Endothelial cell (in vitro differentiated cells): ENCODE data around the gene OR2Y1. TPM values are rescaled to one million over a fixed set of nuclear protein-coding genes. Genes with fewer than 3 reads are reported as not detected.
"Not testable (repeated sequence)": the region's sequence is repeated elsewhere in the genome, so short reads cannot be mapped to it uniquely, and the experiment has no call there.

ENCODE experiments used
- DNase-seq: peaks from one replicate; pipeline ENCODE4 v3.0.0; 2021; ENCODE audit warnings: low spot score
- H3K27ac Mint-ChIP-seq: one replicate; pipeline ENCODE4 v1.8.0; 2021; ENCODE audit warnings: mixed read lengths, inconsistent platforms; ENCODE audit not compliant: unreplicated experiment
- H3K27me3 Mint-ChIP-seq: one replicate; pipeline ENCODE4 v1.8.0; 2021; ENCODE audit warnings: mild to moderate bottlenecking, moderate library complexity, mixed read lengths, inconsistent platforms; ENCODE audit not compliant: unreplicated experiment
- H3K36me3 Mint-ChIP-seq: one replicate; pipeline ENCODE4 v1.8.0; 2021; ENCODE audit warnings: mild to moderate bottlenecking, low read depth, mixed read lengths, inconsistent platforms; ENCODE audit not compliant: unreplicated experiment
- H3K4me1 Mint-ChIP-seq: one replicate; pipeline ENCODE4 v1.8.0; 2021; ENCODE audit warnings: mild to moderate bottlenecking, mixed read lengths, inconsistent platforms; ENCODE audit not compliant: unreplicated experiment
- H3K4me3 Mint-ChIP-seq: one replicate; pipeline ENCODE4 v1.8.0; 2021; ENCODE audit warnings: mild to moderate bottlenecking, mixed read lengths, inconsistent platforms; ENCODE audit not compliant: unreplicated experiment
- H3K9me3 Mint-ChIP-seq: one replicate; pipeline ENCODE4 v1.8.0; 2021; ENCODE audit warnings: mixed read lengths, inconsistent platforms; ENCODE audit not compliant: unreplicated experiment
- CTCF ChIP-seq: fragments of 200-600 bp; sonication (generic); IDR thresholded peaks from one replicate; pipeline ENCODE4 v1.5.0; 2021; ENCODE audit warnings: antibody characterized with exemption; ENCODE audit not compliant: unreplicated experiment
- long read RNA-seq: library from polyadenylated mRNA; unstranded; transcript quantifications from one replicate; pipeline ENCODE4 v2.0.0, GENCODE V29; 2020; ENCODE audit not compliant: unreplicated experiment
- total RNA-seq: library from RNA; stranded (reverse); fragmentation: NEBNext Ultra II Directional; extraction: Animal tissue kit (Norgen Biotek cat#: 25700); gene quantifications from one replicate; pipeline ENCODE4 v1.2.1, GENCODE V29; 2021; ENCODE audit not compliant: unreplicated experiment

OR2Y1 gene, protein sequence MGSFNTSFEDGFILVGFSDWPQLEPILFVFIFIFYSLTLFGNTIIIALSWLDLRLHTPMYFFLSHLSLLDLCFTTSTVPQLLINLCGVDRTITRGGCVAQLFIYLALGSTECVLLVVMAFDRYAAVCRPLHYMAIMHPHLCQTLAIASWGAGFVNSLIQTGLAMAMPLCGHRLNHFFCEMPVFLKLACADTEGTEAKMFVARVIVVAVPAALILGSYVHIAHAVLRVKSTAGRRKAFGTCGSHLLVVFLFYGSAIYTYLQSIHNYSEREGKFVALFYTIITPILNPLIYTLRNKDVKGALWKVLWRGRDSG
- not detected for total RNA-seq
- long read RNA-seq, result 0 reads

GRCh38 chr5:180739958-180740357 lies at the start of gene OR2Y1:
Gene OR2Y1 (minus strand): TSS chr5:180740058. CDS start chr5:180740058, 0 bp downstream.
- Mint-ChIP-seq H3K4me1 (no peaks in the 10 kb centered on the region), H3K4me3 (no peak within 1 kb of the TSS), H3K27me3 (peaks cover 4% of the 10 kb centered on the region), H3K36me3 (no peaks in the 10 kb centered on the region), H3K27ac (no peak within 1 kb of the TSS), H3K9me3 (no peaks in the 10 kb centered on the region)
- TF ChIP-seq CTCF, result no peak
- DNase-seq, result no peak

DNA sequence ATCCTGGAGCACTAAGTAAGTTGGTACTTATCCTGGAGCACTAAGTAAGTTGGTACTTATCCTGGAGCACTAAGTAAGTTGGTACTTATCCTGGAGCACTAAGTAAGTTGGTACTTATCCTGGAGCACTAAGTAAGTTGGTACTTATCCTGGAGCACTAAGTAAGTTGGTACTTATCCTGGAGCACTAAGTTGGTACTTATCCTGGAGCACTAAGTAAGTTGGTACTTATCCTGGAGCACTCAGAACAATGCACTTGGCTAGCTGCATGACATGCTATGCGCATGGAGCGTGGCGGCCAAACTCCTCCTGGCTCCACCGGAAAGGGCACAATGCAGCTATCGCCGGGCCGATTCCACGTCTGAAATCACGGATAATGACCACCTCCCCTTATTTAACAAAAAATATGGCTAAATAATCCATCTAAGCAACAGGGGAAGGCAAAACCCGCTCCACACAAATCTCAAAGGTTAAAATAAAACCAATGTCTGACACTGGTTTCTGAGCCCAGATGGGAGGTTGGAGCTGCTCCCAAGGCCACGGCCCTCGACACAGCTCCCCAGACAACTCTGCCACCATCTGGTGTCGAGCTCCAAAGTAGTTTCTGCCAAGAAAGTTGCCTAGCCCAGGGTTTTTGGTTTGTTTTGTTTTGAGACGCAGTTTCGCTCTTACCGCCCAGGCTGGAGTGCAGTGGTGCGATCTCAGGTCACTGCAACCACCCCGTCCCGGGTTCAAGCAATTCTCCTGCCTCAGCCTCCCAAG lies 49.0 kb upstream of the OR2Y1 start:
- Mint-ChIP-seq H3K4me1 (peaks cover 56% of the 10 kb centered on the region), H3K27ac (peak overlapping the region; percentile 75), H3K27me3 (peaks cover 10% of the 10 kb centered on the region)

GRCh38 chr5:180787711-180788431 lies 48.0 kb upstream of the OR2Y1 start:
- peaks cover 10% of the 10 kb centered on the region for H3K27me3 Mint-ChIP-seq
- TF ChIP-seq CTCF, result no peak

More for the DNA sequence above, 49.0 kb upstream of the OR2Y1 start:
- H3K9me3 Mint-ChIP-seq, H3K4me3 Mint-ChIP-seq, DNase-seq: not testable (repeated sequence)
- peaks cover 14% of the 10 kb centered on the region for H3K36me3 Mint-ChIP-seq

GRCh38 chr5:180786531-180787398 lies 46.9 kb upstream of the OR2Y1 start:
- H3K4me3 Mint-ChIP-seq, result peak overlapping the region; percentile 84

More at GRCh38 chr5:180787711-180788431, 48.0 kb upstream of the OR2Y1 start:
- no peak for DNase-seq
- H3K4me3 Mint-ChIP-seq, result peak overlapping the region; percentile 38
- H3K36me3 Mint-ChIP-seq, result peaks cover 9% of the 10 kb centered on the region
- no peaks in the 10 kb centered on the region for H3K9me3 Mint-ChIP-seq
- H3K4me1 Mint-ChIP-seq, result peaks cover 46% of the 10 kb centered on the region
- peak overlapping the region; percentile 81 for H3K27ac Mint-ChIP-seq

More at GRCh38 chr5:180786531-180787398, 46.9 kb upstream of the OR2Y1 start:
- H3K4me1 Mint-ChIP-seq, result peaks cover 46% of the 10 kb centered on the region
- H3K27me3 Mint-ChIP-seq, result peaks cover 10% of the 10 kb centered on the region
- peak; percentile 72 for DNase-seq
- H3K36me3 Mint-ChIP-seq, result peaks cover 9% of the 10 kb centered on the region
- H3K9me3 Mint-ChIP-seq, result no peaks in the 10 kb centered on the region
- TF ChIP-seq CTCF, result no peak
- peak overlapping the region; percentile 100 for H3K27ac Mint-ChIP-seq
